Spleen (tissue), 13 donors: ENCODE measurements around the gene KRTAP21-2. TPM values are rescaled to one million over a fixed set of nuclear protein-coding genes. Genes with fewer than 3 reads are reported as not detected.

ENCODE experiments used
- DNase-seq: peaks from one replicate; pipeline ENCODE4 v3.0.0-alpha.2; 2020
- H3K27ac ChIP-seq, 8 donors: fragments of 200-600 bp; sonication (generic) in 7 of 8; 1 replicate in 4 of 8; 2 replicates in 4 of 8; pipeline versions ENCODE4 v1.5.0 to v1.8.0; 2016 to 2021; ENCODE audit warnings: inconsistent platforms in 4 of 8, mild to moderate bottlenecking in 4 of 8, moderate library complexity in 1 of 8
- H3K27me3 ChIP-seq, 7 donors: fragments of 200-600 bp; sonication (generic) in 6 of 7; replicated peaks in 1 of 7; 1 replicate in 4 of 7; 2 replicates in 3 of 7; pipeline versions ENCODE4 v1.5.0 to v1.8.0; 2016 to 2021; ENCODE audit warnings: inconsistent platforms in 3 of 7, mild to moderate bottlenecking in 1 of 7
- H3K36me3 ChIP-seq, 6 donors: fragments of 200-600 bp; sonication (generic) in 5 of 6; 1 replicate in 4 of 6; 2 replicates in 2 of 6; pipeline versions ENCODE4 v1.5.0 to v1.8.0; 2016 to 2021; ENCODE audit warnings: inconsistent platforms in 2 of 6
- H3K4me1 ChIP-seq, 6 donors: fragments of 200-600 bp; sonication (generic) in 5 of 6; 1 replicate in 3 of 6; 2 replicates in 3 of 6; pipeline versions ENCODE4 v1.5.0 to v1.8.0; 2016 to 2021; ENCODE audit warnings: inconsistent platforms in 3 of 6
- H3K4me3 ChIP-seq, 8 donors: fragments of 200-600 bp; sonication (generic) in 7 of 8; 1 replicate in 4 of 8; 2 replicates in 4 of 8; pipeline versions ENCODE4 v1.5.0 to v1.8.0; 2016 to 2021; ENCODE audit warnings: inconsistent platforms in 4 of 8, mild to moderate bottlenecking in 4 of 8, moderate library complexity in 2 of 8
- H3K9me3 ChIP-seq, 8 donors: fragments of 200-600 bp; sonication (generic) in 7 of 8; 1 replicate in 4 of 8; 2 replicates in 4 of 8; pipeline versions ENCODE4 v1.5.0 to v1.8.0; 2016 to 2021; ENCODE audit warnings: inconsistent platforms in 4 of 8
- POLR2A ChIP-seq, 3 donors: fragments of 450-650 bp; IDR thresholded peaks; one replicate each; pipeline ENCODE4 v1.5.1; 2017; ENCODE audit warnings: antibody characterized with exemption in 3 of 3, mild to moderate bottlenecking in 1 of 3
- POLR2AphosphoS5 ChIP-seq, 3 donors: sonication (generic); formaldehyde crosslinking; IDR thresholded peaks; one replicate each; pipeline ENCODE4 v1.5.1; 2017; ENCODE audit warnings: antibody characterized with exemption in 3 of 3
- WGBS, 5 donors: extraction: QIAGEN DNeasy Blood & Tissue Kit in 3 of 5; methylation state at CpG; one replicate each; pipeline versions ENCODE4 v1.1.5 to v1.1.7; 2013 to 2018; 5-methylcytosine and 5-hydroxymethylcytosine counted together
- intact Hi-C: fragments of 100-400 bp; cut with DNase I; formaldehyde crosslinking; loops from one replicate; pipeline ENCODE4 v1.15.0; 2023; ENCODE audit warnings: low total_unique reads
- long read RNA-seq, 2 donors: transcript quantifications; one replicate each; lab custom pipeline, GENCODE V29; 2026
- polyA plus RNA-seq, 3 donors: library from polyadenylated mRNA; stranded (reverse); fragments of 200-250 nt; gene quantifications; one replicate each; pipeline ENCODE4 v1.2.1, GENCODE V29; 2013
- total RNA-seq, 7 donors: library from RNA; depleted of rRNA in 3 of 7; stranded (reverse); fragments of >200 nt in 3 of 7; fragmentation: NEBNext Ultra II Directional in 4 of 7; extraction: Animal tissue kit (Norgen Biotek cat#: 25700) in 4 of 7; gene quantifications; one replicate each; pipeline versions ENCODE4 v1.1.0 to v1.2.1, GENCODE V29; 2016 to 2021
- TF ChIP-seq, protein P1 (sequence below), 11 experiments: fragments of 200-600 bp in 7 of 11; fragments of 450-650 bp in 4 of 11; sonication (generic) in 4 of 11; IDR thresholded peaks in 8 of 11; conservative IDR thresholded peaks in 3 of 11; 1 replicate in 7 of 11; 2 replicates in 4 of 11; pipeline versions ENCODE4 v1.4.0 to v1.8.0; 2016 to 2021; ENCODE audit warnings: antibody characterized with exemption in 11 of 11, inconsistent platforms in 4 of 11, mild to moderate bottlenecking in 1 of 11
- donor health status: healthy with polysubstance abuse.
- donor health status: DM: no; HTN: no; CAD: no; lungs with moderate emphysema.
- donor health status: DM: no; HTN: no; CAD: no.
- donor health status: Bipolar disorder and iron deficiency.
- donor health status: healthy.
- donor health status: DM: no; HTN: no; CAD: no.
- donor health status: DM: yes; HTN: yes; CAD: no.

Gene KRTAP21-2
- total RNA-seq (not detected), polyA plus RNA-seq (not detected)
- long read RNA-seq, donor 1, partial matches to known transcripts: 0 of 1 reads
- long read RNA-seq, donor 1, other reads (novel, unspliced or antisense): 0 of 1 reads
- long read RNA-seq, donor 2: 0 reads

DNA sequence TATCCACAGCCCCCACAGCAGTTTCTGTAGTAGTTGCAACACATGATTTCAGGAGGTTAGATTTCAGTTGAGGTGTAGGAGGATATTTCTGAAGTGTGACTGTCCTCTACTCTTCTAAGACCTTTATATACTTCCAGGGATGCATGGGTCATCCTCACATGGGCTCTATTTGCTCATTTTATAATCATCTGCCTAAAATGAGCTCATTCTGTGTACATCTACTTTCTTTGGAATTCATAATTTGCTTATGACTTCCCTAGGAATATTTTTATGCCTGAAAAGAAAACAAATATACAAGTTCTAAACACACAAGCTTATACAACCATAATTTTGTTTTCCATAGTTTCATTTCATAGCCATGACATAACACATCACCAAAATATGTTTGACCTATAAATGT lies at the start of gene KRTAP21-2:
Gene KRTAP21-2 (minus strand): TSS at position 101 of the 400 bp plus-strand sequence. CDS start 57 bp downstream, at position 44.
- H3K27ac ChIP-seq: no peak within 1 kb of the TSS
- H3K4me3 ChIP-seq: no peak within 1 kb of the TSS
- intact Hi-C loops: no loop called here
- H3K9me3 ChIP-seq: no peaks in the 10 kb centered on the region
- no peak for DNase-seq
- H3K27me3 ChIP-seq: no peaks in the 10 kb centered on the region
- TF ChIP-seq POLR2AphosphoS5 (IDR thresholded peaks at IDR 0.05) (no peak), POLR2A (IDR thresholded peaks at IDR 0.05) (no peak)
- TF ChIP-seq, protein P1, sequence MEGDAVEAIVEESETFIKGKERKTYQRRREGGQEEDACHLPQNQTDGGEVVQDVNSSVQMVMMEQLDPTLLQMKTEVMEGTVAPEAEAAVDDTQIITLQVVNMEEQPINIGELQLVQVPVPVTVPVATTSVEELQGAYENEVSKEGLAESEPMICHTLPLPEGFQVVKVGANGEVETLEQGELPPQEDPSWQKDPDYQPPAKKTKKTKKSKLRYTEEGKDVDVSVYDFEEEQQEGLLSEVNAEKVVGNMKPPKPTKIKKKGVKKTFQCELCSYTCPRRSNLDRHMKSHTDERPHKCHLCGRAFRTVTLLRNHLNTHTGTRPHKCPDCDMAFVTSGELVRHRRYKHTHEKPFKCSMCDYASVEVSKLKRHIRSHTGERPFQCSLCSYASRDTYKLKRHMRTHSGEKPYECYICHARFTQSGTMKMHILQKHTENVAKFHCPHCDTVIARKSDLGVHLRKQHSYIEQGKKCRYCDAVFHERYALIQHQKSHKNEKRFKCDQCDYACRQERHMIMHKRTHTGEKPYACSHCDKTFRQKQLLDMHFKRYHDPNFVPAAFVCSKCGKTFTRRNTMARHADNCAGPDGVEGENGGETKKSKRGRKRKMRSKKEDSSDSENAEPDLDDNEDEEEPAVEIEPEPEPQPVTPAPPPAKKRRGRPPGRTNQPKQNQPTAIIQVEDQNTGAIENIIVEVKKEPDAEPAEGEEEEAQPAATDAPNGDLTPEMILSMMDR (IDR thresholded peaks at IDR 0.05 in 8 of 11, conservative IDR thresholded peaks at IDR 0.05 in 3 of 11): no peak
- no peaks in the 10 kb centered on the region for H3K4me1 ChIP-seq
- H3K36me3 ChIP-seq: no peaks in the 10 kb centered on the region

DNA sequence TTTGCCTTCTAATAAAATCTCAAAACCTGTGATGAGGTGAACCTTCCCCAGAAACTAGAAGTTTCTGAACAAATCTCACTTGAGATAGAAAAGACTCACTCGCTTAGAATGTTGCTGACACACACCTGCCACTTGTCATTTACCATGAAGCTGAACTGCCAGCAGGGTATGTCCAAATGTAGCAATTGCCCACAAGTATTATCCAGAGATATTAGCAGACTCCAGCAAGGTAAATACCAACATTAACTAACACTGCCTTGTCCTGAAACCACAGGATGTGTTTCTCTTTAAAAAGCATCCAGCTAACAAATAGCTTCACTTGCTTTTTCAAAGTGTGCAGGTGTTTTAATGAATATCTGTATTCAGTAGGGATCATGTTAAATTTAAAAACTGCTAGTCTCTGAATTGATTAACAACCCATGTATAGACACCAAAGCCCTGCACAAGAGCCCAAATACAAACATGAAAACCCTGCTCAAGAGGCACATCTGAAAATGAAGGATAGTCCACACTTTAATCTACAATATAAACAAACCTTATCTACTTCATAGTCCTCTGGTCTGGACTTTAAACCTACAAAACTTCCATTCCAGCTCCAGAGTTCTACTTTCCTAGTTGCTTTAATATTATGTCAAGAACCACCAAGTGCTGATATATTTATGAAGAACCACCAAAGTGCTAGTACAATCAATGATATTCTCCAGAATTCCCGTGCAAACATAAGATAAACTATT lies 46.7 kb upstream of the KRTAP21-2 start:
- no peak for DNase-seq
- no peaks in the 10 kb centered on the region for H3K27me3 ChIP-seq
- WGBS, 5 donors: 42 to 73% (median 71%) methylated on average over 2 of the region's 2 CpGs
- no peak overlapping the region for H3K27ac ChIP-seq
- H3K36me3 ChIP-seq: no peaks in the 10 kb centered on the region
- no peaks in the 10 kb centered on the region for H3K4me1 ChIP-seq
- intact Hi-C loops: no loop called here
- no peak for TF ChIP-seq POLR2AphosphoS5 (IDR thresholded peaks at IDR 0.05)
- no peak for TF ChIP-seq POLR2A (IDR thresholded peaks at IDR 0.05)
- TF ChIP-seq, protein P1 (IDR thresholded peaks at IDR 0.05 in 8 of 11, conservative IDR thresholded peaks at IDR 0.05 in 3 of 11): no peak
- H3K9me3 ChIP-seq: no peaks in the 10 kb centered on the region
- H3K4me3 ChIP-seq: no peak overlapping the region

DNA sequence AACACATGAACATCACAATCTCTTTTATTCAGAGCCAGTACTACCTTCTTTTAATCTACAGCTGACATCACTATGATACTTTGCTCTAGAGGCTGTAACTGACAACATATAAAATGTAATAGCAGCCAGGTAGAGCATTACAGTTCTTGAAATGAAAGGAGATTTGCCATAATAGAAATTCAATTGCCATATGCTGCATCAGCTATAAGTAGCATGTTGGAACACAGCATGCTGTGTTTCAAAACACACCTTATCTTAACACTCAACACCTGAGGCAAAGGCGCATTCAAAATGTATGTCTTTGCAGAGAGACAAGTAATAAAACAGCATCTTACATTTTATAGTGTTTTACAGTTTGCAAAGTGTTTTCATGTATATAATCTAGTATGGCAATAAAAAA lies 32.2 kb upstream of the KRTAP21-2 start:
- H3K4me1 ChIP-seq: no peaks in the 10 kb centered on the region
- no peaks in the 10 kb centered on the region for H3K27me3 ChIP-seq
- WGBS, 5 donors: 91 to 97% (median 94%) methylated on average over 1 of the region's 1 CpG
- TF ChIP-seq POLR2AphosphoS5 (IDR thresholded peaks at IDR 0.05): no peak
- no peak for TF ChIP-seq POLR2A (IDR thresholded peaks at IDR 0.05)
- TF ChIP-seq, protein P1 (IDR thresholded peaks at IDR 0.05 in 8 of 11, conservative IDR thresholded peaks at IDR 0.05 in 3 of 11): no peak
- H3K4me3 ChIP-seq: no peak overlapping the region
- H3K36me3 ChIP-seq: no peaks in the 10 kb centered on the region
- intact Hi-C loops: no loop called here
- H3K27ac ChIP-seq: no peak overlapping the region
- DNase-seq: no peak
- peaks cover 0 to 8% (median 0%) of the 10 kb centered on the region in 8 donors for H3K9me3 ChIP-seq

DNA sequence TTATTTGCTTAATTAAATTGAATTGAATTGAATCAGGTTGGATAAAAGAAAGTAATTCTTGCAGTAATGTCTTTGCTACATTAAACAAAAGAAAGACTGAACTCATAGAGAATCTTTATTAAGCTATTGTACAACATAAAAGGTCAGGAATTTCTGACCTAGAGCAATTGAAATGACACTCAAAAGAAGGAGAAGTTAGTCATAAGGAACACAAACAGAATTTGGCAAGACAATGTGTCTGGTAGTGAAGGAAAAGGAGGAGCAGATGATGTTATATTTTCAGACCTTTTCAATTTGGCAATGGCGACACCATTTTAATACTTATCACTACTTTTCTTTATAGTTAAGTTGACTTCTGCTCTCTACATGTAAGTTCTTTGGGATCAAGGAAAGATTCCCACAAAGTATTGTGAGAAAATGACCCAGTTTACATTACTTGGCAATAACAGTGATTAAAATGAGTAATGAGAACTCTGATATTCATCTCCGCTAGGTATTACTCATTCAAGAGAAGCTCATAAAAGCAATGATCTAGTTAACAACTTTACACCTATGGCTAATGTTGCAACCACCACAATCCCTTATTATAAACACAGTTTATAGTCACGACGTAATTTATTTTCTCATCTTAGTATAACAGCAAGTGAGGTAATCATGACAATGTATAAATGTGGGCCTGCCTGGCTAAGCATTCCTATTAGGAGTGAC lies 22.8 kb upstream of the KRTAP21-2 start:
- Histone ChIP-seq H3K4me1 (no peaks in the 10 kb centered on the region), H3K27me3 (no peaks in the 10 kb centered on the region), H3K4me3 (no peak overlapping the region), H3K27ac (no peak overlapping the region), H3K36me3 (no peaks in the 10 kb centered on the region), H3K9me3 (peaks cover 0 to 3% (median 0%) of the 10 kb centered on the region in 8 donors)
- TF ChIP-seq, protein P1 (IDR thresholded peaks at IDR 0.05 in 8 of 11, conservative IDR thresholded peaks at IDR 0.05 in 3 of 11): no peak
- TF ChIP-seq POLR2A (IDR thresholded peaks at IDR 0.05) (no peak), POLR2AphosphoS5 (IDR thresholded peaks at IDR 0.05) (no peak)
- DNase-seq: no peak
- intact Hi-C loops: no loop called here
- WGBS, 5 donors: 85 to 95% (median 90%) methylated on average over 4 of the region's 4 CpGs
